Loucy (cell line): Measurements from ENCODE around the gene OR2G2.

Experiments used
- H2AFZ ChIP-seq: fragments of 200-600 bp; sonication (generic); 2 replicates; pipeline ENCODE4 v1.6.0; 2016; ENCODE audit warnings: antibody characterized with exemption, mild to moderate bottlenecking, low read length, moderate library complexity
- H3F3A ChIP-seq: fragments of 200-600 bp; 2 replicates; pipeline ENCODE4 v1.6.0; 2016; ENCODE audit warnings: antibody characterized with exemption, low read depth, mild to moderate bottlenecking
- H3K27me3 ChIP-seq: fragments of 200-600 bp; sonication (generic); 2 replicates; pipeline ENCODE4 v1.6.1; 2014; ENCODE audit warnings: low read length, mild to moderate bottlenecking; ENCODE audit not compliant: insufficient read depth, poor library complexity, severe bottlenecking
- H3K36me3 ChIP-seq: fragments of 200-600 bp; sonication (generic); 2 replicates; pipeline ENCODE4 v1.6.1; 2016; ENCODE audit warnings: low read length; ENCODE audit not compliant: insufficient read depth
- H3K4me1 ChIP-seq: fragments of 200-600 bp; sonication (generic); 2 replicates; pipeline ENCODE4 v1.5.1; 2014; ENCODE audit warnings: low read length, mild to moderate bottlenecking; ENCODE audit not compliant: insufficient read depth, poor library complexity, severe bottlenecking
- H3K4me2 ChIP-seq: fragments of 200-600 bp; sonication (generic); 2 replicates; pipeline ENCODE4 v1.6.0; 2014; ENCODE audit warnings: antibody characterized with exemption, low read length, low read depth, mild to moderate bottlenecking; ENCODE audit not compliant: poor library complexity, severe bottlenecking
- H3K4me3 ChIP-seq: fragments of 200-600 bp; sonication (generic); 2 replicates; pipeline ENCODE4 v1.5.1; 2014; ENCODE audit warnings: low read length, mild to moderate bottlenecking, mixed read lengths; ENCODE audit not compliant: poor library complexity, severe bottlenecking
- H3K79me2 ChIP-seq: fragments of 200-600 bp; sonication (generic); 2 replicates; pipeline ENCODE4 v1.6.1; 2014; ENCODE audit warnings: low read length; ENCODE audit not compliant: insufficient read depth
- H3K9ac ChIP-seq: fragments of 200-600 bp; sonication (generic); 2 replicates; pipeline ENCODE4 v1.6.0; 2014; ENCODE audit warnings: mild to moderate bottlenecking, low read depth, low read length, moderate library complexity; ENCODE audit not compliant: poor library complexity, severe bottlenecking
- H3K9me2 ChIP-seq: fragments of 200-600 bp; sonication (generic); replicated peaks from 2 replicates; pipeline ENCODE4 v1.6.1; 2016; ENCODE audit warnings: low read depth, low read length, mixed read lengths
- H3K9me3 ChIP-seq: fragments of 200-600 bp; sonication (generic); 2 replicates; pipeline ENCODE4 v1.6.1; 2014; ENCODE audit warnings: mild to moderate bottlenecking, antibody characterized with exemption, low read length, low read depth; ENCODE audit not compliant: insufficient read depth
- H4K20me1 ChIP-seq: fragments of 200-600 bp; sonication (generic); 2 replicates; pipeline ENCODE4 v1.6.0; 2014; ENCODE audit warnings: antibody characterized with exemption, low read length, mild to moderate bottlenecking; ENCODE audit not compliant: insufficient read depth, poor library complexity, severe bottlenecking
- EZH2phosphoT487 ChIP-seq: fragments of 200-600 bp; IDR thresholded peaks from 2 replicates; pipeline ENCODE4 v1.6.1; 2018; ENCODE audit warnings: antibody characterized with exemption, mild to moderate bottlenecking, moderate library complexity, borderline replicate concordance
- TF ChIP-seq, protein P1 (sequence below): fragments of 200-600 bp; sonication (generic); conservative IDR thresholded peaks from 2 replicates; pipeline ENCODE4 v1.5.1; 2014; ENCODE audit warnings: mild to moderate bottlenecking, antibody characterized with exemption, low read length

Gene OR2G2, protein sequence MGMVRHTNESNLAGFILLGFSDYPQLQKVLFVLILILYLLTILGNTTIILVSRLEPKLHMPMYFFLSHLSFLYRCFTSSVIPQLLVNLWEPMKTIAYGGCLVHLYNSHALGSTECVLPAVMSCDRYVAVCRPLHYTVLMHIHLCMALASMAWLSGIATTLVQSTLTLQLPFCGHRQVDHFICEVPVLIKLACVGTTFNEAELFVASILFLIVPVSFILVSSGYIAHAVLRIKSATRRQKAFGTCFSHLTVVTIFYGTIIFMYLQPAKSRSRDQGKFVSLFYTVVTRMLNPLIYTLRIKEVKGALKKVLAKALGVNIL

DNA sequence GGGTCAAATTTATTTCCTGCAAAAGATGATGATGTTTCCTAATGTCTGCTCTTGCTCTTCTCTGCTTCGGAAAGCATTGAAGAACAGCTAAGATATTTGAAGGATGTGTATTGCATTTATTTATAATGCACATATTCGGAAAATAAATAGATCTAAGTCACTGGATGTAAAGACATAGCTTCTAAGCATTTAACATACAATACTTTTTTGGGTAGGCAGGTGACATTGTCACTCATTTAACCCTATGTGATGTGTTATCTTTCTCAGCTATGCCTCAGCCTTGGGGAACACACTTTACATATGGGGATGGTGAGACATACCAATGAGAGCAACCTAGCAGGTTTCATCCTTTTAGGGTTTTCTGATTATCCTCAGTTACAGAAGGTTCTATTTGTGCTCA is at the start of gene OR2G2:
TSS of gene OR2G2 (plus strand) at position 301 of the 400 bp plus-strand sequence. CDS start at position 301, 0 bp downstream.
- Histone ChIP-seq H3K4me3 (no peak within 1 kb of the TSS), H3K4me1 (no peaks in the 10 kb centered on the region), H3F3A (no peaks in the 10 kb centered on the region; the same call in 1 of the 2 replicates), H3K79me2 (no peaks in the 10 kb centered on the region), H3K27me3 (no peaks in the 10 kb centered on the region), H3K9me2 (no peaks in the 10 kb centered on the region), H3K36me3 (no peaks in the 10 kb centered on the region), H3K9me3 (no peaks in the 10 kb centered on the region), H3K4me2 (no peak within 1 kb of the TSS), H4K20me1 (no peaks in the 10 kb centered on the region), H3K9ac (no peak within 1 kb of the TSS), H2AFZ (no peak within 1 kb of the TSS)
- TF ChIP-seq, protein P1, sequence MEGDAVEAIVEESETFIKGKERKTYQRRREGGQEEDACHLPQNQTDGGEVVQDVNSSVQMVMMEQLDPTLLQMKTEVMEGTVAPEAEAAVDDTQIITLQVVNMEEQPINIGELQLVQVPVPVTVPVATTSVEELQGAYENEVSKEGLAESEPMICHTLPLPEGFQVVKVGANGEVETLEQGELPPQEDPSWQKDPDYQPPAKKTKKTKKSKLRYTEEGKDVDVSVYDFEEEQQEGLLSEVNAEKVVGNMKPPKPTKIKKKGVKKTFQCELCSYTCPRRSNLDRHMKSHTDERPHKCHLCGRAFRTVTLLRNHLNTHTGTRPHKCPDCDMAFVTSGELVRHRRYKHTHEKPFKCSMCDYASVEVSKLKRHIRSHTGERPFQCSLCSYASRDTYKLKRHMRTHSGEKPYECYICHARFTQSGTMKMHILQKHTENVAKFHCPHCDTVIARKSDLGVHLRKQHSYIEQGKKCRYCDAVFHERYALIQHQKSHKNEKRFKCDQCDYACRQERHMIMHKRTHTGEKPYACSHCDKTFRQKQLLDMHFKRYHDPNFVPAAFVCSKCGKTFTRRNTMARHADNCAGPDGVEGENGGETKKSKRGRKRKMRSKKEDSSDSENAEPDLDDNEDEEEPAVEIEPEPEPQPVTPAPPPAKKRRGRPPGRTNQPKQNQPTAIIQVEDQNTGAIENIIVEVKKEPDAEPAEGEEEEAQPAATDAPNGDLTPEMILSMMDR, result no peak
- no peak for TF ChIP-seq EZH2phosphoT487

GRCh38 chr1:247538561-247538960 is 49.6 kb upstream of the OR2G2 start:
- Histone ChIP-seq H3F3A (no peaks in the 10 kb centered on the region), H3K36me3 (no peaks in the 10 kb centered on the region), H3K9me3 (0 out of 2 replicates have a peak, but pooled peaks cover 6% of the 10 kb centered on the region), H3K4me1 (peaks cover 49% of the 10 kb centered on the region), H3K9ac (peak overlapping the region; percentile 6), H3K9me2 (no peaks in the 10 kb centered on the region), H2AFZ (no peak overlapping the region), H3K4me3 (no peak overlapping the region), H4K20me1 (no peaks in the 10 kb centered on the region), H3K27me3 (no peaks in the 10 kb centered on the region), H3K4me2 (peak overlapping the region; percentile 73), H3K79me2 (no peaks in the 10 kb centered on the region)
- TF ChIP-seq EZH2phosphoT487, result no peak
- TF ChIP-seq, protein P1, result no peak

DNA sequence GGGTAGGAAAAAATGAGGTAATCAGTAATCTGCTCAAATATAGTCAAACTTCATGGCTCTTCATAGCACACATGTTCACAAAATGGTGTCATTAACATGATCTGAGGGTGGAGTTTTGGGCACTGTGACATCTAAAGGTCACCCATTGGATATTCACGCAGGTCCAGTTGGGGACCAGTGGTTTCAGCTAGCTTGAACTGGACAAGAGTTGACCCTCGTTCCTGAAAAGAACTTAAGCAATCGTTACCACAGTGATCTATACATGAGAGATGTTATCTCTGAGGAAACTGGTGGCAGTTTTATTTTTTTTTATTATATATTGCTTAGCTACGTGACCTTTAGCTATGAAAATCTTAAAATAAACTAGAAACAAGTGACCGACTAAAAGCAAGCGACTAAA is 48.9 kb upstream of the OR2G2 start:
- H3K9me3 ChIP-seq, result 0 out of 2 replicates have a peak, but pooled peaks cover 6% of the 10 kb centered on the region
- no peaks in the 10 kb centered on the region for H3K9me2 ChIP-seq
- H3K4me2 ChIP-seq, result peak overlapping the region; percentile 73
- peak overlapping the region; percentile 48 for H3K9ac ChIP-seq
- H3K4me1 ChIP-seq, result peaks cover 54% of the 10 kb centered on the region
- no peak overlapping the region for H2AFZ ChIP-seq
- no peak overlapping the region for H3K4me3 ChIP-seq
- H4K20me1 ChIP-seq, result no peaks in the 10 kb centered on the region
- H3K36me3 ChIP-seq, result no peaks in the 10 kb centered on the region
- no peaks in the 10 kb centered on the region for H3F3A ChIP-seq
- no peak for TF ChIP-seq EZH2phosphoT487
- TF ChIP-seq, protein P1, result no peak
- no peaks in the 10 kb centered on the region for H3K79me2 ChIP-seq
- no peaks in the 10 kb centered on the region for H3K27me3 ChIP-seq
